GM13976 (cell line): ENCODE results near the gene WASF2.
A peak's percentile ranks its signal among the peaks of the same experiment; 100 is the strongest.
"Not testable (repeated sequence)": the region's sequence is repeated elsewhere in the genome, so short reads cannot be mapped to it uniquely, and the experiment has no call there.

Experiments used
- DNase-seq: peaks from one replicate; pipeline ENCODE4 v3.0.0; 2012; ENCODE audit warnings: low spot score
- in situ Hi-C: fragments of 300-500 bp; cut with MboI; formaldehyde crosslinking; loops from one replicate; pipeline ENCODE4 v1.12.0; 2022; ENCODE audit warnings: low sequenced_read_pairs, mixed read lengths, inconsistent platforms; ENCODE audit not compliant: unreplicated experiment
- TF ChIP-seq, protein P1 (sequence below): IDR thresholded peaks from 2 replicates; pipeline ENCODE4 v1.5.1; 2012; ENCODE audit warnings: borderline replicate concordance, mild to moderate bottlenecking; ENCODE audit not compliant: insufficient read depth; ENCODE audit errors: extremely low read depth, missing control alignments, control extremely low read depth

The WASF2 gene

GRCh38 chr1:27444632-27445031, 45.3 kb downstream of the WASF2 start:
- in situ Hi-C loops: no loop called here
- TF ChIP-seq, protein P1, sequence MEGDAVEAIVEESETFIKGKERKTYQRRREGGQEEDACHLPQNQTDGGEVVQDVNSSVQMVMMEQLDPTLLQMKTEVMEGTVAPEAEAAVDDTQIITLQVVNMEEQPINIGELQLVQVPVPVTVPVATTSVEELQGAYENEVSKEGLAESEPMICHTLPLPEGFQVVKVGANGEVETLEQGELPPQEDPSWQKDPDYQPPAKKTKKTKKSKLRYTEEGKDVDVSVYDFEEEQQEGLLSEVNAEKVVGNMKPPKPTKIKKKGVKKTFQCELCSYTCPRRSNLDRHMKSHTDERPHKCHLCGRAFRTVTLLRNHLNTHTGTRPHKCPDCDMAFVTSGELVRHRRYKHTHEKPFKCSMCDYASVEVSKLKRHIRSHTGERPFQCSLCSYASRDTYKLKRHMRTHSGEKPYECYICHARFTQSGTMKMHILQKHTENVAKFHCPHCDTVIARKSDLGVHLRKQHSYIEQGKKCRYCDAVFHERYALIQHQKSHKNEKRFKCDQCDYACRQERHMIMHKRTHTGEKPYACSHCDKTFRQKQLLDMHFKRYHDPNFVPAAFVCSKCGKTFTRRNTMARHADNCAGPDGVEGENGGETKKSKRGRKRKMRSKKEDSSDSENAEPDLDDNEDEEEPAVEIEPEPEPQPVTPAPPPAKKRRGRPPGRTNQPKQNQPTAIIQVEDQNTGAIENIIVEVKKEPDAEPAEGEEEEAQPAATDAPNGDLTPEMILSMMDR: no peak
- no peak for DNase-seq

- TF ChIP-seq, protein P1: no peak
- DNase-seq: no peak
- in situ Hi-C loops: no loop called here
These were observed 50.8 kb downstream of the WASF2 start for GRCh38 chr1:27439150-27439549.

DNA sequence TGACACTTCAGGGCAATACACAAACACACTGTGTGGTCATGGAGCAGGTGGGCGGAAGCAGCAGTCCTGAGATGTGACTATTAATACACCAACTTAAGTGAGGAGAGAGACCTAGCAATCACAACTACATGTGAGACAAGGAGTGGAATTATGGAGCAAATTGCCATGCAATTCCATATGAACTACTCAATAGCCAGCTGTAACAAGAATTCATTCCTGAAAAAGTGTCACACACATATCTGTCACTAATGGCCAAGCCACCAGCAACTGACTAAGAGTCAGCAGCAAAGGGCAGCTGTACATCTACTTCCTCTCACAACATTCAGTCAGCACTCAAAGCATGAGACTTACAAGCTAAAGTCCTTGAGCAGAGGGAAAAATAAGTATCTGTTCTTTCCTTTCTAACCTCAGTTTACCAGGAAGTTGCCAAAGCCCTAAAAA, 51.3 kb downstream of the WASF2 start:
- no peak for DNase-seq

GRCh38 chr1:27436204-27437159, 53.5 kb downstream of the WASF2 start:
- DNase-seq: no peak
- TF ChIP-seq, protein P1: no peak
- in situ Hi-C loops: no loop called here

More for the DNA sequence above, 51.3 kb downstream of the WASF2 start:
- in situ Hi-C loops: no loop called here
- TF ChIP-seq, protein P1: no peak

DNA sequence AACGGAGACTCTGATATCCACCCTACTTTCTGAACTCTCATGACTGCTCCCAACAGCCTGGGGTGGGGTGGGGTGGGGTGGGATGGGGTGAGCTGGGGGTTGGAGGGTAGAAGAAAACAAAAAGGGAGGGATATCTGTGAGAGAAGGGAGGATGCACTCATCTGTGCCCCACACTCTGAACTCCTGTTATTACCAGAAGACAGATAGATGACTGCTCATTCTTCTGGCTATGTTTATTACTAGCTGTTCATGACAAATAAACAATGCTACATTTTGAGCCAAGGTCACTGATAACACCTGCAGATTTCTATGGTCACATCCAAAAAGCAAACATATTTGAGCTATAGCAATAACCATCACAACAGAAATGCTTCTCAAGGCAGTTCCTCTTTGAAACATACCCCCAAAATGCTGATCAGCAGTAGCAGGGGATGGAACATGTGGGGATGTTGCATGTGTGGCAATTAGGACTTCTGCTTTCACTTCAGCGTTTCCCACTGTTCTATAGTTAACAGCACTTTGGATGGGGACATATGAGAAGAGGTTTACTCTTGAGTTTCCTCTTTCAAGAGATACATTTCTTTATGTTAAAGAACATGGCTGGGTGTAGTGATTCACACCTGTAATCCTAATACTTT, 54.3 kb downstream of the WASF2 start:
- in situ Hi-C loops: no loop called here

GRCh38 chr1:27433706-27434105, 56.3 kb downstream of the WASF2 start:
- TF ChIP-seq, protein P1: no peak
- no peak for DNase-seq
- in situ Hi-C loops: no loop called here

More for the DNA sequence above, 54.3 kb downstream of the WASF2 start:
- peak; percentile 48 for DNase-seq
- TF ChIP-seq, protein P1: no peak

GRCh38 chr1:27432725-27433124, 57.2 kb downstream of the WASF2 start:
- in situ Hi-C loops, DNase-seq: not testable (repeated sequence)
